Neural progenitor cell (in vitro differentiated cells): ENCODE results near the gene RASA1.

ENCODE experiments used
- CTCF ChIP-seq: fragments of 200-600 bp; sonication (generic); IDR thresholded peaks from 2 replicates; pipeline ENCODE4 v1.5.1; 2017; ENCODE audit warnings: antibody characterized with exemption, mild to moderate bottlenecking
- EZH2 ChIP-seq: fragments of 200-600 bp; sonication (generic); IDR thresholded peaks from 2 replicates; pipeline ENCODE4 v1.6.1; 2017; ENCODE audit warnings: antibody characterized with exemption, mild to moderate bottlenecking, moderate library complexity
- EZH2phosphoT487 ChIP-seq: fragments of 200-600 bp; sonication (generic); IDR thresholded peaks from 2 replicates; pipeline ENCODE4 v1.6.1; 2017; ENCODE audit warnings: antibody characterized with exemption

- no peak for TF ChIP-seq CTCF
- TF ChIP-seq EZH2phosphoT487: no peak
- no peak for TF ChIP-seq EZH2
Observed at GRCh38 chr5:87411973-87412629, 144.4 kb downstream of the RASA1 start.
